Measurements from ENCODE around the gene FAM117B.
"Not testable (repeated sequence)": the region's sequence is repeated elsewhere in the genome, so short reads cannot be mapped to it uniquely, and the experiment has no call there.

FAM117B gene

DNA sequence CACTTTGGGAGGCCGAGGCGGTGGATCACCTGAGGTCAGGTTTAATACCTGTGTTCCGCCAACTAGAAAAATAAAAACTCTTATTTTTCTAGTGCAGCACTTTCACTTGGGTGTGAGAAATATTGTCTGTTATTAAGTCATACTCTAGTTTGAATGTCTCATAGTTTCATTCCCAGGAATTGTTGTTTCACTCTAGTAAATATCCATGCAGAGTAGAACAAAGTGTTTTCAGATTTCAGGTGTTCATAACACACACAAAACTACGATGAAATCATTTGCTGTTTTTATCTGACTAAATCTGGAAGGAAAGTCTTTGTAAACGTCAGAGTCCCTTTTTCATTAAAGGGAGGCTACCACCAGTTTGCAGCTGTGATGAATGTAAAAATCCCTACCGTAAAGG lies 4.0 kb downstream of the FAM117B start:
- DNase-seq (ENCODE audit: low read depth): no peak

DNA sequence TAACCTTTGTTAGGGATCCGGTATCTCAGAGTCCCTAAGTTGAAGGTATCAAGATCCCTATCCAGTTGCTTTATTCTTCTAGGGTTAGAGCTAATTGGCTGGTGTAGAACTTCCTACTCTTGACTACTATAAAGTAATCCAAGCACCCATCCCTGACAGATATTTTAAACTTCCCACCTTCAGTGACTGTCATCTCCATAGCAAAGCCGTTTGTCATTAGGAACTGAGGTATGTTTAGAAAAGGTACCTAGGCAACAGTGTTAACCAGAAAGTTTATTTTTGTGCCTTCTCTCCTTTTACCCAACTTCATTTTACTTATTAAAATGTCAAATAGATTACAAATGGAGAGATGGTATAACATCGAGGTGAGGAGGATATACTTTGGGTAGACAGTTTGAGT lies 4.5 kb downstream of the FAM117B start:
- no peak for DNase-seq (ENCODE audit: low read depth)

DNA sequence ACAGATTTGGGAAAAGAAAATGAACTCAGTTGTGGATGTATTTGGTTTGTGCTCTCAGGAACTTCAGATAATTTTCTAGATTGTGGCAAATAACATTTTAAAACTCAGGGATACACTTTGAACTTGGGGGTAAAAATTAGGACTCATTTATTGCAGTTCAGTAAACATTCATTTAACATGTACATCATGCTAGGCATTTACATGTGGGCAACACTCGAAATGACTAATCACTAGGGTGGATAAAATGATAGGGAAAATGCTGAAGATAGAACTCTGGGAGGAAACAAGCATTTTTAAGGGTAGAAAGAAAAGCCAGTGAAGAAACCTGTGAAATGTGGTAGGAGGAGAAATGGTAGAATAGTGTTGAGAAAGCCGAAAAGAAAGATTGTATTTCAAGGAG lies 7.8 kb downstream of the FAM117B start:
- DNase-seq (ENCODE audit: low read depth): no peak

DNA sequence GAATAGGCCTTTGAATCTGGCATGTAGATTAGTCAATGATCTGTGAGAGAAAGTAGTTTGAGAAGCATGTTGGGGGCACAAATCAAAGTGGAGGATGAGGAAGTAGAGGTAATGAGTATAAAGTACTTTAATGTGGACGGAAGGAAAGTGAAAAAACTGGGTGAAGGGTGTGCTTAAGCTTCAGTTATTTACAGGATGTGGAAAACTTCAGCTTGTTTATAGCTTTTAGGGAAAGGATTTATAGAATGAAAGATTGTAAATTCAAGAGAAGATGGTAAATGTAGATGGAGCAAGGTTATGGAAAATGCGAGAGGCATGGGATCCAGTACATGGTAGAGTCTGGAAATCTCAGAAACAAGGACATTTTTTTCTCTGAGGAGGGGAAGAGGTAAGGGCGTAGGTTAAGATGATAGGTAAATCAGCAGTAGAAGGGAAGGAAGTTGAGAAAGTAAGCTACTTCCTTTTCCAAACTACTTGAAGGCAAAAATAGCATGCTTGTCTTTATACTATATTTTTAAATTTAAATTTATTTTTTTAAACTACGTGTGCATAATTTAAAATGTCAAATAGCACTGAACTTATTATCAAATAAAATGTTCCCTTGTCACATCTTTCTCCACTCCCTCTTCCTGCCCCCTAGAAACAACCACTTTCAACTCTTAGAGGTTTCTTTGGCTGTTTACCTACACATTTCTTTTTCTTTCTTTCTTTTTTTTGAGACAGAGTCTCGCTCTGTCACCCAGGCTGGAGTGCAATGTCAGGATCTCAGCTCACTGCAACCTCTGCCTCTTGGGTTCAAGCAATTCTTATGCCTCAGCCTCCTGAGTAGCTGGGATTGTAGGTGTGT lies 8.5 kb downstream of the FAM117B start:
- DNase-seq (ENCODE audit: low read depth): no peak

DNA sequence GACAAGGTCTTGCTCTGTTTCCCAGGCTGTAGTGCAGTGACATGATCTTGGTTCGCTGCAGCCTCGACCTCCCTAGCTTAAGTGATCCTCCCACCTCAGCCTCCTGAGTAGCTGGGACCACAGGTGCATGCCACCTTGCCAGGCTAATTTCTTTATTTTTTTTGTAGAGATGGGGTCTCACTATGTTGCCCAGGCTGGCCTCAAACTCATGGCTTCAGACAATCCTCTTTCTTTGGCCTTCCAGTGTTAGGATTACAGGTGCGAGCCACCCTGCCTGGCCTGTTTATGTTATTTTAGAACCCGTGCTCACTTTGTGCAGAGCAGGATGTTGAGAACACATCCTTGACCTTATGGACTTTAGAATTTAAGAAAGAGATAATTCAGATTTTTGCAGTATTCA lies 17.4 kb downstream of the FAM117B start:
- no peak for DNase-seq (ENCODE audit: low read depth)

DNA sequence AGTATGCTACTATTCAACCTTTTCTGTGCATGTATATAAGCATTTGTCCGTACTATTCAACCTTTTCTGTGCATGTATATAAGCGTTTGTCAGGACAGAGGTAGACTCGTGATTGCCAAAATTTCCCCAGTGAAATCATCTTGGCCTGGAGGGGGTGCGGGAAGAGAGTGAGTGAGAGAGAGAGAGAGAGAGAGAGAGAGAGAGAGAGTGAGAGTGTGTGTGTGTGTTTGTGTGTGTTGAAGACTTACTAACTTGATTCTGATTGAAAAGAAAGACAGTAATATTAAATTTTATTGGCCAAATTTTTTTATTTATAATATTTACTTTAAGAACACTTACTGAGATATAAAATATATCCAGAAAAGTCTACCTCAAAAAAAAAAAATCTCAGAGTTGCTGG lies 19.1 kb downstream of the FAM117B start:
- no peak for DNase-seq (ENCODE audit: low read depth)

DNA sequence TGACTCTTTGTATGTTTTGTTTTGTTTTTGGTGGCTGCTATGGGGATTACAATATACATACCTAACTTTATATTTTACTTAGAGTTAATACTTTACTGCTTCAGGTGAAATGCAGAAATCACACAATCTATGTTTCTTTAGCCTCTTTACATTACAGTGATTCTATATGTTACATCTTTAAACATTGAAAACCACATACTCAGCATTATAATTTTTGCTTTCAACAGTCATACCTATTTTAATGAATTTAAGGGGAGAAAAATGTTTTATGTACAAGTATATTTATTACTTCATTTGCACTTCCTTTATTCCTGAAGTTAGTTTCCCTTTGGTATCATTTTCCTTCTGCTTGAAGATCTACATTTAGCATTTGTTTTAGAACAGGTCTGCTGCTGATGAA lies 23.1 kb downstream of the FAM117B start:
- no peak for DNase-seq (ENCODE audit: low read depth)

DNA sequence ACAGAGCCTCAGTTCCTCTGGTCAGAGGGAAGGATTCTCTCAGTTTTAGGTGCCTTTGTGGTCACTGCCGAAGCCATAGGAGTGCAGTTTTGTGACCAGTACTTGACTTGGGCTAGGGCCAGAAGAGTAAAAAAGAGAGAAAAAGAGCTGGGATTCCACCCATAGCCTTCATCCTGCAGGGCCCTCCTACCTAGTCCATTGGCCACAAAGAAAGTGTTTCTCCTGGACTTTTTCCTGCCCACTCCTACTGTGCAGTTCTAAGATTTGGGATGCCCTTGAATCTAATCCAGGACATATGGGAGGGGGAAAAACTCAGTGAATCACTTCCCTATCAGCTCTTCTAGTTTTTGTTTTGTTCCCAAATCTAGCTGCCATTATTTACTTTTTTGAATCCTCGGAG lies 26.0 kb downstream of the FAM117B start:
- DNase-seq (ENCODE audit: low read depth): no peak

DNA sequence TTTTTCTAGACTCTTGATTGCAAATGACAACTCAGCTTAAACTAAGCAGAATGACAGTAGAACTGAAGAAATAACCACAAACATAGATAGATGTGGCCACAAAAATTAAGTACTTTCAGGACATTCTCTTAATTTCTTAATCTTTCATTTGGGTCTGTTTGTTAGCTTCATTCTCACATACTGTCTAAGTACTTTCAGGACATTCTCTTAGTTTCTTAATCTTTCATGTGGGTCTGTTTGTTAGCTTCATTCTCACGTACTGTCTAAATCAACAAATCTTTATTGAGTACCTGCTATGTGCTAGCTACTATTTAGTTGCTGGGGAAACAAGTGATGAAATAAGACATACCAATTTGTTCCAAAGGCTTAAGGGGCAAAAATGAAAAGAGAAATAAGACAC lies 35.1 kb downstream of the FAM117B start:
- DNase-seq (ENCODE audit: low read depth): no peak

DNA sequence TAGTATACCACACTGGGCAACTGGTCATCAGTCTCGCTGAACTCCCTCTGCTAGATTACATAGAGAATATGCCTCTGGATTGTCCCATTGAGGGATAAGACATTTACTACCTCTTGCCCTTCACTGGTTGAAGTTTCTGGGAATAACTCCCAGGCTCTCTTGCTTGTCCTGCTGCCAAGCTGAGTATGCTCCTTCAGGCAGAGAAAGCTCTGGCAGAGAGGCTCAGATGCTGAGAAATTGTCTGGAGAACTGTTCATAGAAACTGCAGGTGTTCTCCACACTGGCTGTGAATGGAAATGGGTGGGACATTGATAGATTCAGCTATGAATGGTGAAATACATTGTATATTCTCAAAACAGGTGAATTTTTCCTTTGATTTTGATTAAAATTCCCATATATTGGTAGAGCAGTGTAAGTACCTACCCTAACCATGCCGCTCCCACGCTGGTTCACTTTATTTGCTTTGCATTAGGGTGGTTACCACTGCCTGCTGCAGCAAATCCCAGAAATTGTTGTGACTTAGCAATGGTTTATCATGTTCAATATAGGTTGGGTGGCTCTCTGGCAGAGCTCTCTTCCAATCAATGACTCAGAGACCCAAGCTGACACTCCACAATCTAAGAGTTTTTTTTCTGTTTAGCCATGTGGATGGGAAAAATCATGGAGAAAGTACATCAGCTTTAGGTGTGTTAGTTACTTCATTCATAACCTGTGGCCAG lies 36.7 kb downstream of the FAM117B start:
- DNase-seq (ENCODE audit: low read depth): no peak

DNA sequence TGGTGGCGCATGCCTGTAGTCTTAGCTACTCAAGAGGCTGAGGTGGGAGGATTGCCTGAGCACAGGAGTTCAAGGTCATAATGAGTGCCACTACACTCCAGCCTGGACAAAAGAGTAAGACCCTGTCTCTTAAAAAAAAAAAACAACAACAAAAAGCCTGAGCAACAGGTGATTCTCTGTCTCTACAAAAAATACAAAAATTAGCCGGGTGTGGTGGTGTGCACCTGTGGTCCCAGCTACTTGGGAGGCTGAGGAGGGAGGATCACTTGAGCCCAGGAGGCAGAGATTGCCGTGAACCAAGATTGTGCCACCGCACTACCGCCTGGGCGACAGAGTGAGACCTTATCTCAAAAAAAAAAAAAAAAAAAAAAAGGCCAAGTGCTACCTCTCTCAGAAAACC lies 40.3 kb downstream of the FAM117B start:
- not testable (repeated sequence) for DNase-seq (ENCODE audit: low read depth)

DNA sequence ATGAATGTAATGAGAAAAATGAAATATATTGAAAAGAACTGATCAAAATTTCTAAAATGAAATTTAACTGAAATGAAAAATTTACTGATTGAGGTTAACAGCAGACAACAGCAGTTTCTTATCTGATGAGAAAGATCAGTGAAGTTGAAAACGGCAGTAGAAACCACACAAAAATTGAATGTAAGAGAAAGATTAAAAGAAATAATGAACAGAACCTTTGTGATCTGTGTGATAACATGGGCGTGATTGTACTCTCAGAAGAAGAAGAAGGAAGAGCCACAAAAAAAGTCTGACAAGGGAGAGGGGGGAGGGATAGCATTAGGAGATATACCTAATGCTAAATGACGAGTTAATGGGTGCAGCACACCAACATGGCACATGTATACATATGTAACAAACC lies 45.2 kb downstream of the FAM117B start:
- no peak for DNase-seq (ENCODE audit: low read depth)

DNA sequence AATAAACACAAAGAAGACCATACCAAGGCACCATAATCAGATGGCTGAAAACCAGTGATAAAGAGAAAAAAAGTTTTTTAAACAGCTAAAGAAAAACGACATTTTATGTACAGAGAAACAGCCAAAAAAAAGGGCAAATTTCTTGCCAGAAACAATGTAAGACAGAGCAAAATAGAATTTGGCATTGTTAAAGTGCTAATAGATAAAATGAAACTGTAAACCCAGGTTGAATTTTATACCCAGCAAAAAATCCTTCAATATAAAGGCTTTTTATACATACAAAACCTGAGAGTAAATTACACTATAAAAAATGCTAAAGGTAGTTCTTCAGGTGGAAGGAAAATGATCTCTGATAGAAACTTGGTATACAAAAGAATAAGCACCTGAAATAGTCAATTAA lies 45.7 kb downstream of the FAM117B start:
- no peak for DNase-seq (ENCODE audit: low read depth)

DNA sequence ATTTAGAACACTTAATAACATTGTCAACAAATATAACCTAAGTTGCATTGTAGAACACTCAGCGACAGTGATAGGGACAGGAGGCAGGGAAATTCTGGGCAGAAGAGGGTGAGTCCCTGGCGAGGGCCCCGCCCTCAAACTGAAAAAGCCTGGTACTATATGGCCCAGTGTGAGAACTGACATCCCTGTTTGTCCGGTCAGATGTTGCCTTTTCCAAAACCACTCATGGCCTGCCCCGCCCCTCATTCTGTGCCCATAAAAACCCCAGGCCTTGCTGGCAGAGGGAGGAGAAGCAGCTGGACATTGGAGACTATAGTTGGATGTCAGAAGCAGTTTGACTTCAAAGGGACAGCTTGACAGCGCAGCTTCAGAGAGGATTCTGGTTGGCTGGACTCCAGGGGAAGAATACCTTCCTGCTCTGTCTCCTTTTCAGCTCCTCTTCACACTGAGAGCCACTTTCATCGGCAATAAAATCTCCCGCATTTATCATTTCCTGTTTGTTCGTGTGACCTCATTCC lies 47.0 kb downstream of the FAM117B start:
- no peak for DNase-seq (ENCODE audit: low read depth)

DNA sequence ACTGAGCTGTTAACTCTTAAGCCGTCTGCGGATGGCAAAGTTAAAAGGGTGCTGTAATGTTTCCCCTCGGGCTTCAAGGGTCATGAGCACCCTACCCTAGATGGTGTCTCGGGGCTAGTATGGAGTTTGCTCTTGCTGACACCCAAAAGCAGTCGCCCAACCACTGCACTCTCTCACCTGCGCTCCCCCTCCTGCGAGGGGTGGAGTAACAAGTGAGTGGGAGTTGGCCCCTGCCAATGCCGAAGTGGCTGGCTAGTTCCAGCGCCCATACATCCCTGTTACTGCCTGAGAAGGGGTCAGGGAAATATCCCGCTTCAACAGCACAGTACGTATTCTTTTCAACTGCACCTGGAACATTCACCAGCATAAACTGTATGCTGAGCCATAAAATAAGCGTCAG lies 47.5 kb downstream of the FAM117B start:
- no peak for DNase-seq (ENCODE audit: low read depth)

DNA sequence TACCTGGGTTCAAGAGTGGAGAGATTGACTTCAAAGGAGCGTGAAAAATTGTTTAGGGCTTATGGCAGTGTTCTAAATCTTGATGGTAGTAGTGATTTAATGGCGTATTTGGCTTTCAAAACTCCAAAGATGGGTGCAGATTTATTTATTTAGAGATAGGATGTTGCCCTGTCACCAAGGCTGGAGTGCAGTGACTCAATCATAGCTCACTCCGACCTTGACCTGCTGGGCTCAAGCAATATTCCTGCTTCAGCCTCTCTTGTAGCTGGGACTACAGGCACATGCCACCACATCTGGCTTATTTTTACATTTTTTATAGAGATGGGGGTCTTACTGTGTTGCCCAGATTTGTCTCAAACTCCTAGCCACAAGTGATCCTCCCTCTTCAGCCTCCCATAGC lies 52.5 kb downstream of the FAM117B start:
- DNase-seq (ENCODE audit: low read depth): no peak

DNA sequence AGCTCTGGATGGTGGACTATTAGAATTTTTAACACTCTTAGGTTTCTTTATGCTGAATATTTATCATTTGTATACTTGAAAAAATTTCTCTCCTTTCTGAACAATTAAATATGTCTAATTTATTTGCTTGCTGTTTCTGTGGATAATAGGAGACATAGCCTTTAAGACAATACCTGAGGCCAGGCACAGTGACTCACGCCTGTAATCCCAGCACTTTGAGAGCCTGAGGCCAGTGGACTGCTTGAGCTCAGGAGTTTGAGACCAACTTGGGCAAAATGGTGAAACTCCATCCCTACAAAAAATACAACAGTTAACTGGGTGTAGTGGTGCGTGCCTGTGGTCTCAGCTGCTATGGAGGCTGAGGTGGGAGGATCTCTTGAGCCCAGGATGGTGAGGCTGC lies 54.7 kb downstream of the FAM117B start:
- no peak for DNase-seq (ENCODE audit: low read depth)

DNA sequence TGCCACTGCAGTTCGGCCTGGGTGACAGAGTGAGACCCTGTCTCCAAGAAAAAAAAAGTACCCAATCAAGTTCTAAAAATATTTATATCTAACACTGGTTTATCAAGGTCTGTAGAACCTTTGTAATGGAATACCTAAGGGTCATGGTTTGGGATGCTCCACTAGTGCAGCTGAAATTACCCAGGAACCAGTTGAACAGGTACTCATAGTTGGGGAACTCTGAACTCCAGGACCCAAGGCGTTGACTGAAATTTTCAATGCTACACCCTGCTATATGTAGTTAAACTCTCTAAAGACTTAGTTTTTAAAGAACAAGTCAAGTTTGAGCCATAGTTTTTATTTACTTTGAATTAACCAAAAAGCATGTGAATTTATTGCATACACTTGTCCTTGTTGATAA lies 55.1 kb downstream of the FAM117B start:
- DNase-seq (ENCODE audit: low read depth): no peak

DNA sequence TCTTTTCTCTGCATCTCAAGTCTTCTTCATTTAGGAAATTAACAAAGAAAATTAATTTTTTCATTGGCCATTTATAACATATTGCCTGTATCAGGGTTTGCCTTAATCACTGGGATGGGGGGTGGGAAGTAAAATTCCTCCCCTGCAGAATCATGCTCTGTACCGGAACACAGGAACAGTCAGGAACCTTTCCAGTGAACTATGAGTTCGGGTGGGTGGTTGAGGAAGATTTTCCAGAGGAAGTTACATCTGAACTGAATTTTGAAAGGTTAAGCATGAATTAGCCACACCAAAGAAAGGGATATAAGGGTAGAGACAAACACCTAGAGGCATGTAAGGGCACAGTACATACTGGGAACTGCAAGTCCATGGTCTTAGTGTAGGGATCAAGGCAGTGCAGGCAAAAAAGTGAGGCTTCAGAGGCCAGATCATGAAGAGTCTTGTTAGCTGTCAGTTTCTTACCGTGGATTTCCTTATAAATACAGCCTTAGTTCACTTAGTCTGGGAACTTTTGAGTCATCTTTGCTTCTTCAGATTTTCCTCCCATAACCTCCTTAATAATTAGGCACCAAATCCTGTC lies 55.6 kb downstream of the FAM117B start:
- DNase-seq (ENCODE audit: low read depth): no peak

DNA sequence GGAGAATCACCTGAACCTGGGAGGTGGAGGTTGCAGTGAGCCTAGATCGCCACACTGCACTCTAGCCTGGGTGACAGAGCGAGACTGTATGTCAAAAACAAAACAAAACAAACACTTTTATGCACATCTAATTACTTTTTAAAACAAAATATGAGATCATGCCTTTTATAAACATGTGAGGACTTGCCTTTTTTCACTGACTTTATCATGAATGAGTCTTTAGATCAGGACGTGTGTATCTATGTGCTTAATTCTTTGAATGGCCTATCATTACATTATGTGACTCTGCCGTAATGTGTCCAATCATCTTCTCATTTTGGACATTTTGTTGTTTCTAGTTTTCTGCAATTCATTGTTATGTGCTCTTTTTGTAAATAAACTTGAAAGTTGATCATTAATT lies 58.7 kb downstream of the FAM117B start:
- no peak for DNase-seq (ENCODE audit: low read depth)

DNA sequence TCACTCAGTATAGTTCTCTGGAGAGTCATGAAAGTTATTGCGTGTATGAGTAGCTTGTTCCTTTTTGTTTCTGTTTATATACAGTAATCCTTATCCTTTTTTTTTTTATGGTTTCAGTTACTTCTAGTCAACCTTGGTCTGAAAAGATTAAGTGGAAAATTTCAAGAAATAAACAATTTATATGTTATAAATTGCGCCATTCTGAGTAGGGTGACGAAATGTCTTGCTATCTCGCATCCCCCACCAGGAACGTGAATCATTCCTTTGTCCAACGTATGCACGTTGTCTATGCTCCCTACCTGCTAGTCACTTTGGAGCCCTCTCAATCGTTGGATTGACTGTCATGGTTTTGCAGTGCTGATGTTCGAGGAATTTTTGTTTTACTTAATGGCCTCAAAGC lies 60.4 kb downstream of the FAM117B start:
- no peak for DNase-seq (ENCODE audit: low read depth)

DNA sequence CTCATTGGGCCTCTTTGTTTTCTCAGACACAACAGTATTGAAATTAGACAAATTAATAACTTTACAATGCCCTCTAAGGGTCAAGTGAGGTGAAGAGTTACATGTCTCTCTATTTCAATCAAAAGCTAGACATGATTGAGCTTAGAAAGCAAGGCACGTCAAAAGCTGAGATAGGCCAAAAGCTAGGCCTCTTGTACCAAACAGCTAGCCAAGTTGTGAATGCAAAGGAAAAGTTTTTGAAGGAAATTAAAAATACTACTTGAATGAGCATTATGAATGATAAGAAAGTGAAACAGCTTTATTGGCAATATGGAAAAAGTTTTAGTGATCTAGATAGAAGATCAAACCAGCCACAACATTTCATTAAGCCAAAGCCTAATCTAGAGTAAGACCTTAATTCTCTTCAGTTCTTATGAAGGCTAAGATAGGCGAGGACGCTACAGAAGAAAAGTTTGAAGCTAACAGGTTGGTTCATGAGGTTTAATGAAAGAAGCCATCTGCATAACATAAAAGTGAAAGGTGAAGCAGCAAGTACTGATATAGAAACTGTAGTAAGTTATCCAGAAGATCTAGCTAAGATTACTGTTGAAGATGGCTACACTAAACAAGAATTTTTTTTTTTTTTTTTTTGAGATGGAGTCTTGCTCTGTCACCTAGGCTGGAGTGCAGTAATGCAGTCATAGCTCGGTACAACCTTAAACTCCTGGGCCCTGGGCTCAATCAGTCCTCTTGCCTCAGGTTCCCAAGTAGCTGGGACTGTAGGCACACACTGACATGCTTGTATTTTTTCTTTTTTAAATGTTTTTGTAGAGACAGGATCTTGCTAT lies 65.5 kb downstream of the FAM117B start:
- no peak for DNase-seq (ENCODE audit: low read depth)
